Activated CD4-positive, alpha-beta memory T cell treated with anti-CD3 and anti-CD28 coated beads, Interleukin-2, amount 10 ng/mL, durations not matched to agents 7 days and 5 days (primary cell): Measurements from ENCODE around the gene CCDC85B. TPM values are rescaled to one million over a fixed set of nuclear protein-coding genes. Genes with fewer than 3 reads are reported as not detected.

Source experiments
- CTCF ChIA-PET: fragments of 350-600 bp; sonication (Branson Sonifier 250); formaldehyde crosslinking; loops from one replicate; lab custom pipeline; 2021; ENCODE audit warnings: antibody characterized with exemption, inconsistent platforms; lab: Charles Lee
- POLR2A ChIA-PET: fragments of 350-600 bp; sonication (Branson Sonifier 250); formaldehyde crosslinking; loops from one replicate; lab custom pipeline; 2021; ENCODE audit warnings: antibody characterized with exemption; lab: Charles Lee
- DNase-seq: peaks from one replicate; pipeline ENCODE4 v3.0.0-alpha.2; 2020
- H3K27ac Mint-ChIP-seq: one replicate; pipeline ENCODE4 v1.8.0; 2021; ENCODE audit warnings: mild to moderate bottlenecking, mixed read lengths
- H3K27me3 Mint-ChIP-seq: one replicate; pipeline ENCODE4 v1.8.0; 2021; ENCODE audit warnings: mixed read lengths
- H3K36me3 Mint-ChIP-seq: one replicate; pipeline ENCODE4 v1.8.0; 2021; ENCODE audit warnings: low read depth, mixed read lengths
- H3K4me1 Mint-ChIP-seq: one replicate; pipeline ENCODE4 v1.8.0; 2021; ENCODE audit warnings: mixed read lengths
- H3K4me3 Mint-ChIP-seq: one replicate; pipeline ENCODE4 v1.8.0; 2021; ENCODE audit warnings: mild to moderate bottlenecking, mixed read lengths
- H3K9me3 Mint-ChIP-seq: one replicate; pipeline ENCODE4 v1.8.0; 2021; ENCODE audit warnings: mixed read lengths
- total RNA-seq, 2 experiments: library from RNA; stranded (reverse); gene quantifications; one replicate each; pipeline ENCODE4 v1.2.3, GENCODE V29; 2021

Gene CCDC85B
- total RNA-seq, 2 experiments from 2014 or later = 53.2 to 55.8 TPM

DNA sequence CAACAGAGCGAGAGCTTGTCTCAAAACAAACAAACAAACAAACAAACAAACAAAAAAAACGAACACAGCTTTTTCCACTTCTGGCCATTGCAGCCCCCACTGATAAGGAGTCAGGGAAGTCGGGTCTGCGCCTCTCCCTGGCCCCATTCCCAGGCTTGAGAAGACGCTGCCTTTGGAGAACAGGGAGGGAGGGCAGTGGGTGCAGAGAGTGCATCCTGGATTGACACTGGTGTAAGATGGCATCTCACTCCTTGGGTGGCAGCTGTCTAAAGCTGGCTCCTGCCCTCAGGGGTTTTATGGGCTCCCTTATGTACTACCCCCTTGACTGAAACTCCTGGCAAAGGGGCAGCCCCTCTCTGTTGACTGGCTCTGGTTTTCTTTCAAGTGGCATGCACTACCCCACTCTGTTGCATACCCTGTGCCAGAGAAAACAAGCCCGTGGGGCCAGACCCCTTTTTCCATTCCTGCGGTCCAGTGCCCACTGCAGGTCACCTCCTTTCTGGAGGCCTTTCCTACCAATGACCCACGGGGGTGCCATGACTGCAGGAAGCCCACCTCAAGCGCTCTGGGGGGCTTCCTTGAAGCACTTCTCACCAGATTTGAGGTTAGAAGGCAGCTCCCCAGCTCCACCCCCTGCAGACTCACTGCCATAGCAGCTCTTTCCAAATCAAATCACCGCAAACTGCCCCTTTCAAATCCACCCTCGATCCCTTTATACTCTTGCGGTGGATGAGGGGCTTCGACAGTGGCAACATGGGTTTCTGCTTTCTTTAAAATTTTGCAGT is 41.5 kb downstream of the CCDC85B start:
- POLR2A ChIA-PET = interaction anchor here (1.0 to 1.6 kb wide), 5 partner anchors 20 to 80 kb away, joined by 3 to 5 read pairs (median 4); partner anchors contain the start of gene FIBP
- CTCF ChIA-PET = interaction anchor here (0.7 to 3.0 kb wide), 6 partner anchors 10 to 221 kb away, joined by 3 to 14 read pairs (median 3); partner anchors contain the start of genes CCDC85B and FIBP
- Mint-ChIP-seq H3K9me3 (no peaks in the 10 kb centered on the region), H3K4me1 (peaks cover 44% of the 10 kb centered on the region), H3K27ac (peak overlapping the region; percentile 59), H3K4me3 (no peak overlapping the region), H3K36me3 (no peaks in the 10 kb centered on the region), H3K27me3 (peaks cover 3% of the 10 kb centered on the region)
- DNase-seq = no peak

DNA sequence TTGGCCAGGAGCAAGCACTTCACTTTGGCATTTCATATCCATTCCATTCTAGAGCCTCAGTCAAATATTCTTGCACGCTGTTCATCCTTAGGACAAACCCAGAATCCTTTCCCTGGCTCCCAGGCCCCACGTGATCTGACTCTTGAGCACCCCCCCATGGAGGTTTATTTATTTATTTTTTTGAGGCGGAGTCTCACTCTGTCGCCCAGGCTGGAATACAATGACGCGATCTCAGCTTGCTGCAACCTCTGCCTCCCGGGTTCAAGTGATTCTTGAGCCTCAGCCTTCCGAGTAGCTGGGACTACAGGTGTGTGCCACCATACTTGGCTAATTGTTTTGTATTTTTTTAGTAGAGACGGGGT is 42.1 kb downstream of the CCDC85B start:
- no peak for DNase-seq
- ChIA-PET CTCF (interaction anchor here (0.6 to 3.0 kb wide), 6 partner anchors 13 to 221 kb away, joined by 3 to 14 read pairs (median 4); partner anchors contain the start of genes CCDC85B and FIBP), POLR2A (interaction anchor here (1.1 to 1.6 kb wide), 3 partner anchors 26 to 44 kb away, joined by 3 to 5 read pairs (median 4); partner anchors contain the start of gene FIBP)
- H3K4me1 Mint-ChIP-seq = peaks cover 38% of the 10 kb centered on the region
- no peak overlapping the region for H3K4me3 Mint-ChIP-seq
- peaks cover 7% of the 10 kb centered on the region for H3K27me3 Mint-ChIP-seq
- H3K36me3 Mint-ChIP-seq = no peaks in the 10 kb centered on the region
- H3K9me3 Mint-ChIP-seq = no peaks in the 10 kb centered on the region
- H3K27ac Mint-ChIP-seq = no peak overlapping the region

DNA sequence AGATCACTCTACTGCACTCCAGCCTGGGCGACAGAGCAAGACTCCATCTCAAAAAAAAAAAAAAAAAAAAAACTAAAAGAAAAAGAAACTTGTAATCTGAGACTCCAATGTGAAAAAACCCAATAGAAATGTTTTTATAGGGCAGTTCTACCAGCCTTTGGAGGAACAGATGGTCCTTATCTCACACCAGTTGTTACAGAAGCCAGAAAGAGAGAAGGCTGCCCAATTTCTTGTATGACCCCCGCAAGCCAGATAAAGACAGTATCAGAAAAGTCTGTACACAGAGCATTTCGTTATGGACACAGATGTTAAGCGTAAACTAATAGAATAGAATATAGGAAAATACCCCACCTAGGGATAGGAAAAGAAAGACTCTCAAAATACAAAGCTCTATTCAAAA is 43.5 kb downstream of the CCDC85B start:
- H3K4me1 Mint-ChIP-seq = peaks cover 25% of the 10 kb centered on the region
- no peak overlapping the region for H3K27ac Mint-ChIP-seq
- no peaks in the 10 kb centered on the region for H3K36me3 Mint-ChIP-seq
- H3K27me3 Mint-ChIP-seq = peaks cover 9% of the 10 kb centered on the region
- POLR2A ChIA-PET = no interaction called here
- CTCF ChIA-PET = interaction anchor here (3.0 kb wide), 1 partner anchor 45 kb away, joined by 14 read pairs; the partner anchor contains the start of genes CCDC85B and FIBP
- H3K4me3 Mint-ChIP-seq = no peak overlapping the region
- H3K9me3 Mint-ChIP-seq = no peaks in the 10 kb centered on the region
- DNase-seq = no peak

DNA sequence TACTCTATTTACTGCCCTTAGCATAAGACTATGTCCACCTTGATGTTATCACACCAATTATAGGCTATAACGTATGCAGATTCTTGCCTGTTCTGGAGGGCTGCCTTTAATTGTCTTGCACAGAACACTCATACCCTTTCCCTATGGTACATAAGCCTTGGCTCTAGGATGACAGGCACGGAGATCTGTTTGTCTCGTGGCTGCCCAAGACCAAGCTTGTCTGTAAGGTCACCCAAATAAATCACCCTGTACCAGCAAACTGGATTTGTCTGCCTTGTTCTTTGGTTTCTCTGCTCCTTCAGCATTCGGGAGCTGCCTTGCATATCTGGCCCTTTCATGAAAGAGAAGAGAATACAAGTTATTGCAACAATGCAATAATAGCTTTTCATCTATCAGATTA is 47.3 kb downstream of the CCDC85B start:
- Mint-ChIP-seq H3K27ac (no peak overlapping the region), H3K4me1 (peaks cover 8% of the 10 kb centered on the region), H3K4me3 (no peak overlapping the region), H3K27me3 (peaks cover 11% of the 10 kb centered on the region), H3K36me3 (no peaks in the 10 kb centered on the region), H3K9me3 (no peaks in the 10 kb centered on the region)
- POLR2A ChIA-PET = interaction anchor here (0.9 to 1.9 kb wide), 4 partner anchors 9 to 47 kb away, joined by 4 to 6 read pairs (median 4); no protein-coding TSS in a partner anchor
- no peak for DNase-seq
- CTCF ChIA-PET = interaction anchor here (0.9 to 1.9 kb wide), 2 partner anchors 15 to 53 kb away, joined by 3 to 7 read pairs; no protein-coding TSS in a partner anchor

Other genes with a start within 250 kb of the CCDC85B start
- gene RELA, start 227.8 kb upstream of the CCDC85B start, total RNA-seq = 100 to 1,000 TPM in 1 of 2 experiments, 10 to 100 TPM in 1; 91.2 to 102 TPM
- gene KAT5, start 178.4 kb upstream of the CCDC85B start, total RNA-seq = 10 to 100 TPM; 62.6 to 63.0 TPM
- 10 to 100 TPM; 80.3 to 81.9 TPM for gene RNASEH2C, start 169.9 kb upstream of the CCDC85B start, total RNA-seq
- 10 to 100 TPM; 21.2 to 21.5 TPM for gene AP5B1, start 109.7 kb upstream of the CCDC85B start, total RNA-seq
- gene OVOL1, start 103.6 kb upstream of the CCDC85B start, total RNA-seq = not detected
- 1 to 10 TPM in 1 of 2 experiments, under 1 TPM in 1; 0.83 to 1.6 TPM for gene SNX32, start 56.7 kb upstream of the CCDC85B start, total RNA-seq
- gene CFL1, start 32.5 kb upstream of the CCDC85B start, total RNA-seq = 1,000 to 10,000 TPM; 1,733 to 1,734 TPM
- 10 to 100 TPM; 86.9 to 91.9 TPM for gene MUS81, start 30.2 kb upstream of the CCDC85B start, total RNA-seq
- gene EFEMP2, start 17.9 kb upstream of the CCDC85B start, total RNA-seq = 10 to 100 TPM; 13.8 to 14.7 TPM
- gene CTSW, start 10.8 kb upstream of the CCDC85B start, total RNA-seq = 10 to 100 TPM; 75.9 to 80.5 TPM
- gene FIBP, start 2.2 kb upstream of the CCDC85B start, total RNA-seq = 10 to 100 TPM; 71.7 to 77.4 TPM
- gene FOSL1, start 9.7 kb downstream of the CCDC85B start, total RNA-seq = 1 to 10 TPM; 4.5 to 5.0 TPM
- 10 to 100 TPM; 34.1 to 34.2 TPM for gene C11orf68, start 28.4 kb downstream of the CCDC85B start, total RNA-seq
- gene DRAP1, start 28.8 kb downstream of the CCDC85B start, total RNA-seq = 100 to 1,000 TPM; 162 to 180 TPM
- not detected for gene TSGA10IP, start 54.8 kb downstream of the CCDC85B start, total RNA-seq
- gene SART1, start 71.1 kb downstream of the CCDC85B start, total RNA-seq = 10 to 100 TPM; 59.5 to 61.5 TPM
- gene EIF1AD, start 111.5 kb downstream of the CCDC85B start, total RNA-seq = 10 to 100 TPM; 43.6 to 45.9 TPM
- 100 to 1,000 TPM; 191 to 196 TPM for gene BANF1, start 111.8 kb downstream of the CCDC85B start, total RNA-seq
- under 1 TPM; 0.30 to 0.65 TPM for gene CST6, start 121.3 kb downstream of the CCDC85B start, total RNA-seq
- gene CATSPER1, start 135.8 kb downstream of the CCDC85B start, total RNA-seq = under 1 TPM; 0.33 to 0.58 TPM
- gene GAL3ST3, start 158.5 kb downstream of the CCDC85B start, total RNA-seq = not detected
- 100 to 1,000 TPM; 230 to 241 TPM for gene SF3B2, start 161.7 kb downstream of the CCDC85B start, total RNA-seq
- gene PACS1, start 179.6 kb downstream of the CCDC85B start, total RNA-seq = 10 to 100 TPM; 86.4 to 95.0 TPM